Measurements from ENCODE around the gene FDPS.

Gene FDPS

DNA sequence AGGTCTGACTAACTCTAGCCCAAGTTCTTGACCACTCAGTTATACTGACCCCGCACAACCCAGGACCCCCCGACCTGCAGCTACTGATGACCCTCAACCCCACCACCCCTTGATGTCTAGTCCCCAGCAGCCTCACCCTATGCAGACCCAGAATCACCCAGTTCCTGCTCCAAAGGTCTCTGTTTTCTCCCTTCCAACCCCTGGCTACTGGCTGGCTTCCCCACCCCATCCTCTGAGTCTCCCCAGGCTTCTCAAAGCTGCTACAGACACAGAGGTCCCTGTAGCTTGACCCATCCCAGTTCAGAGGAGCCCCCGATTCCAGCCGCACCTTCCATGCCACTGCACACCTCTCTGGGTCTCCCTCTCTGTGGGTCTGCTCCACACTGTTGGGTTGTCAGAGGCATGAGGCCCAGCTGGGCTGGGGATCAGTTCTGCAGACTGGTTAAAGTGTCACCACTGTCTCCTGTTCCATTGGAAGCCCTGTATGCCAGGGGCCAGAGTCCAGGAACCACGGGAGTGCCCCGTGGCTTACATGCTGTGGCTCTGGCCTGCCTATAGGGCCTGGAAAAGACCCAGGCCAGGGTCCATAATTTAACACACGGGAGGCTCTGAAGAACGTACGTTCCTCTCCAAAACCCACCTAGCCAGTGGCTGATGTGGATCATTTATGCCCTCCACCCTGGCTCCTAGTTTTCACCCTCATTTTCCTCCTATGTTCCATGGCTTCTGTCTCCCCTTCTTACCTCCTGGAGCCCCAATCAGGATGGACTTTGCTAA, 7.9 kb upstream of the FDPS start:
- Histone ChIP-seq H3K9me3 (ENCODE audit: control insufficient read depth, insufficient read depth, low read depth, low read length) (no peaks in the 10 kb centered on the region), H3K4me1 (ENCODE audit: control insufficient read depth, insufficient read depth, low read length) (no peaks in the 10 kb centered on the region), H3K27ac (ENCODE audit: extremely low read depth, low read depth, low read length) (no peak overlapping the region), H3K4me3 (ENCODE audit: low read depth, low read length) (no peak overlapping the region), H3K36me3 (ENCODE audit: control insufficient read depth in 2 of 2, insufficient read depth in 1 of 2, low read length in 2 of 2) (no peaks in the 10 kb centered on the region)
- TF ChIP-seq ZNF404 (tag by site-specific recombination; IDR thresholded peaks at IDR 0.05) (no peak), ZNF510 (tag by site-specific recombination; IDR thresholded peaks at IDR 0.05; ENCODE audit: insufficient replicate concordance) (no peak), GLI2 (tag by site-specific recombination; IDR thresholded peaks at IDR 0.05; ENCODE audit: borderline replicate concordance, low read depth) (no peak), ZBTB48 (tag by site-specific recombination; IDR thresholded peaks at IDR 0.05) (no peak), ZSCAN23 (tag by site-specific recombination; IDR thresholded peaks at IDR 0.05) (no peak), MYNN (tag by site-specific recombination; IDR thresholded peaks at IDR 0.05; ENCODE audit: borderline replicate concordance) (no peak), ZFP69B (tag by site-specific recombination; IDR thresholded peaks at IDR 0.05) (no peak), SETDB1 (IDR thresholded peaks at IDR 0.05; ENCODE audit: insufficient read length, low read length) (no peak)
- TF ChIP-seq, protein P1, sequence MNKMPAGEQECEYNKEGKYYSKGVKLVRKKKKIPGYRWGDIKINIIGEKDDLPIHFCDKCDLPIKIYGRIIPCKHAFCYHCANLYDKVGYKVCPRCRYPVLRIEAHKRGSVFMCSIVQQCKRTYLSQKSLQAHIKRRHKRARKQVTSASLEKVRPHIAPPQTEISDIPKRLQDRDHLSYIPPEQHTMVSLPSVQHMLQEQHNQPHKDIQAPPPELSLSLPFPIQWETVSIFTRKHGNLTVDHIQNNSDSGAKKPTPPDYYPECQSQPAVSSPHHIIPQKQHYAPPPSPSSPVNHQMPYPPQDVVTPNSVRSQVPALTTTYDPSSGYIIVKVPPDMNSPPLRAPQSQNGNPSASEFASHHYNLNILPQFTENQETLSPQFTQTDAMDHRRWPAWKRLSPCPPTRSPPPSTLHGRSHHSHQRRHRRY (tag by site-specific recombination; IDR thresholded peaks at IDR 0.05) = no peak
- TF ChIP-seq, protein P2, sequence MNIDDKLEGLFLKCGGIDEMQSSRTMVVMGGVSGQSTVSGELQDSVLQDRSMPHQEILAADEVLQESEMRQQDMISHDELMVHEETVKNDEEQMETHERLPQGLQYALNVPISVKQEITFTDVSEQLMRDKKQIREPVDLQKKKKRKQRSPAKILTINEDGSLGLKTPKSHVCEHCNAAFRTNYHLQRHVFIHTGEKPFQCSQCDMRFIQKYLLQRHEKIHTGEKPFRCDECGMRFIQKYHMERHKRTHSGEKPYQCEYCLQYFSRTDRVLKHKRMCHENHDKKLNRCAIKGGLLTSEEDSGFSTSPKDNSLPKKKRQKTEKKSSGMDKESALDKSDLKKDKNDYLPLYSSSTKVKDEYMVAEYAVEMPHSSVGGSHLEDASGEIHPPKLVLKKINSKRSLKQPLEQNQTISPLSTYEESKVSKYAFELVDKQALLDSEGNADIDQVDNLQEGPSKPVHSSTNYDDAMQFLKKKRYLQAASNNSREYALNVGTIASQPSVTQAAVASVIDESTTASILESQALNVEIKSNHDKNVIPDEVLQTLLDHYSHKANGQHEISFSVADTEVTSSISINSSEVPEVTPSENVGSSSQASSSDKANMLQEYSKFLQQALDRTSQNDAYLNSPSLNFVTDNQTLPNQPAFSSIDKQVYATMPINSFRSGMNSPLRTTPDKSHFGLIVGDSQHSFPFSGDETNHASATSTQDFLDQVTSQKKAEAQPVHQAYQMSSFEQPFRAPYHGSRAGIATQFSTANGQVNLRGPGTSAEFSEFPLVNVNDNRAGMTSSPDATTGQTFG (tag by site-specific recombination; IDR thresholded peaks at IDR 0.05; ENCODE audit: borderline replicate concordance) = no peak
- CTCF ChIA-PET = interaction anchor here (0.6 to 2.1 kb wide), 4 partner anchors 23 to 1139 kb away, joined by 3 to 9 read pairs (median 4); no protein-coding TSS in a partner anchor
- POLR2A ChIA-PET = interaction anchor here (0.9 kb wide), 1 partner anchor 27 kb away, joined by 7 read pairs; the partner anchor contains the start of gene CLK2

DNA sequence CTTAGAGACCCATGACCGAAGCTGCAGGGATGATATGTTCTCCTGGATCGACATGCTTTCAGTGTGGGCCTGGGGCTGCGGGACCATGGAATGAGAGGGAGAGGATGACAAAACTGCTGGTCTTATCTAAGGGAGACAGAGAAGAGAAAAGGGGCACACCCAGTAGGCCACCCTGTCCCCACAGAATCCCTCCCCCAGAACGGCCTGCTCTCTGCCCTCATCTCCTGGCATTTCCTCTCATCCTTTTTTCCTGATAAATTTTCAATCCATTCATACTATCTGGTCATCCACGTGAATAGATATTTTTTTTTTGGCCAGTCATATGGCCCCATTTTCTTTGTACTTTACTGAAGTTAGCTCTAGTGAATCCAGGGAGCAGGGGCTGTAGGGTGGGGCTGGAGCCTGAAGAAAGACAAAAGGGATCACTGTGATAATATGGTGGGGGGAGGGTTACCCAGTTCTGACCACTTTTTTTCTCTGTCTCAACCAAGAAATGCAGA, 7.3 kb upstream of the FDPS start, which contains the start of gene PKLR:
Gene PKLR (minus strand): TSS at position 97 of the 500 bp plus-strand sequence. CDS start 43 bp downstream, at position 54.
- H3K36me3 ChIP-seq (ENCODE audit: control insufficient read depth in 2 of 2, insufficient read depth in 1 of 2, low read length in 2 of 2) = no peaks in the 10 kb centered on the region
- TF ChIP-seq ZNF555 (tag by site-specific recombination; conservative IDR thresholded peaks at IDR 0.05) (no peak), ZBTB21 (tag by site-specific recombination; IDR thresholded peaks at IDR 0.05) (no peak), ZNF654 (tag by site-specific recombination; IDR thresholded peaks at IDR 0.05; ENCODE audit: low read depth) (no peak), ZFHX2 (tag by site-specific recombination; conservative IDR thresholded peaks at IDR 0.05) (no peak)
- TF ChIP-seq, protein P3, sequence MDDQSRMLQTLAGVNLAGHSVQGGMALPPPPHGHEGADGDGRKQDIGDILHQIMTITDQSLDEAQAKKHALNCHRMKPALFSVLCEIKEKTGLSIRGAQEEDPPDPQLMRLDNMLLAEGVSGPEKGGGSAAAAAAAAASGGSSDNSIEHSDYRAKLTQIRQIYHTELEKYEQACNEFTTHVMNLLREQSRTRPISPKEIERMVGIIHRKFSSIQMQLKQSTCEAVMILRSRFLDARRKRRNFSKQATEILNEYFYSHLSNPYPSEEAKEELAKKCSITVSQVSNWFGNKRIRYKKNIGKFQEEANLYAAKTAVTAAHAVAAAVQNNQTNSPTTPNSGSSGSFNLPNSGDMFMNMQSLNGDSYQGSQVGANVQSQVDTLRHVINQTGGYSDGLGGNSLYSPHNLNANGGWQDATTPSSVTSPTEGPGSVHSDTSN (CRISPR knock-in tag; IDR thresholded peaks at IDR 0.05) = no peak
- no peak within 1 kb of the TSS for H3K27ac ChIP-seq (ENCODE audit: extremely low read depth, low read depth, low read length)
- H3K9me3 ChIP-seq (ENCODE audit: control insufficient read depth, insufficient read depth, low read depth, low read length) = no peaks in the 10 kb centered on the region
- POLR2A ChIA-PET = no interaction called here
- CTCF ChIA-PET = interaction anchor here (0.6 to 2.1 kb wide), 2 partner anchors 51 to 1156 kb away, joined by 3 to 9 read pairs; no protein-coding TSS in a partner anchor
- no peak within 1 kb of the TSS for H3K4me3 ChIP-seq (ENCODE audit: low read depth, low read length)
- H3K4me1 ChIP-seq (ENCODE audit: control insufficient read depth, insufficient read depth, low read length) = no peaks in the 10 kb centered on the region

Measured in HEK293 (cell line).